Esophagus squamous epithelium (tissue), 5 donors: Measurements from ENCODE around the gene MRRF. TPM values are rescaled to one million over a fixed set of nuclear protein-coding genes. Genes with fewer than 3 reads are reported as not detected.

Source experiments
- DNase-seq: peaks from one replicate; lab custom pipeline; 2025; lab: John Stamatoyannopoulos, UW
- H3K27ac ChIP-seq, 4 donors: fragments of 200-600 bp; sonication (generic); one replicate each; pipeline ENCODE4 v1.5.1; 2016 to 2019; ENCODE audit warnings: mild to moderate bottlenecking in 1 of 4
- H3K27me3 ChIP-seq, 4 donors: fragments of 200-600 bp; sonication (generic); 1 replicate in 3 of 4; 2 replicates in 1 of 4; pipeline versions ENCODE4 v1.5.1 to v1.6.0; 2017 to 2021; ENCODE audit warnings: antibody characterized with exemption in 1 of 4
- H3K36me3 ChIP-seq, 3 donors: fragments of 200-600 bp; sonication (generic); one replicate each; pipeline ENCODE4 v1.5.1; 2016 to 2019
- H3K4me1 ChIP-seq, 3 donors: fragments of 200-600 bp; sonication (generic); one replicate each; pipeline ENCODE4 v1.5.1; 2017 to 2019
- H3K4me3 ChIP-seq, 4 donors: fragments of 200-600 bp; sonication (generic); 1 replicate in 3 of 4; 2 replicates in 1 of 4; pipeline ENCODE4 v1.5.1; 2016 to 2019; ENCODE audit warnings: mild to moderate bottlenecking in 2 of 4, moderate library complexity in 1 of 4
- H3K9me3 ChIP-seq, 3 donors: fragments of 200-600 bp; sonication (generic); one replicate each; pipeline ENCODE4 v1.5.1; 2016 to 2019
- POLR2A ChIP-seq, 4 donors: fragments of 450-650 bp; IDR thresholded peaks; one replicate each; pipeline ENCODE4 v1.6.1; 2017; ENCODE audit warnings: antibody characterized with exemption in 4 of 4, mild to moderate bottlenecking in 4 of 4, moderate library complexity in 3 of 4
- WGBS, 2 donors: methylation state at CpG; one replicate each; pipeline ENCODE4 v1.1.5; 2018; 5-methylcytosine and 5-hydroxymethylcytosine counted together
- intact Hi-C: fragments of 100-400 bp; cut with DNase I; formaldehyde crosslinking; loops from one replicate; pipeline ENCODE4 v1.15.0; 2022
- total RNA-seq, 4 donors: library from RNA; depleted of rRNA; stranded (reverse); fragments of >200 nt; gene quantifications; one replicate each; pipeline ENCODE4 v1.1.0, GENCODE V29; 2016
- TF ChIP-seq, protein P1 (sequence below), 6 experiments: fragments of 450-650 bp in 4 of 6; fragments of 200-600 bp in 2 of 6; sonication (generic) in 2 of 6; IDR thresholded peaks; one replicate each; pipeline ENCODE4 v1.5.1; 2016 to 2019; ENCODE audit warnings: antibody characterized with exemption in 6 of 6, mild to moderate bottlenecking in 4 of 6, moderate library complexity in 4 of 6
- donor health status: DM: yes; HTN: yes; CAD: no.

MRRF gene
- total RNA-seq, 4 donors from 2014 or later = 23.9 to 48.6 (median 40.4) TPM

DNA sequence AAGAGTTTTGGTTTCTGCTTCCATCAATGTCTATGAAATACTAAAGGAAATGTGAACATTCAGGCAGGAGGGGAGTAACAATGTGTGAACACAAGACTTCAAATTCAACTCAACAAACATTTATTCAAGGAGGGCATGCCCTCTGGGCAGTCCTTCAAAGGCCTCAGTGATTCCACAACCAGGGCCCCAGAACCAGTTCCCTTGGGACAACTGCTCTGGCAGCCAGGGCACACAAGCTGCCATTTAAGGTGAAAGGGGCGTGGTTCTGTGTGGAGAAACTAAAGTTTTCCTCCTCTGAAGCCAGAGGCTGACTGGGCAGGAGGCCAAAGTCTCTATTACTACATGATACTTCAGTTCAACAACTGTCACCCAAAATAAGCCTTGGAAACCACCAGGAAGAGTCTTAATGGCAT is 3.2 kb upstream of the MRRF start:
- intact Hi-C loops = no loop called here
- WGBS, 2 donors = 57% methylated on average over 1 of the region's 1 CpG; no CpG with 5 or more reads in 1 of the 2 donors
- H3K36me3 ChIP-seq = peaks cover 0 to 53% (median 7%) of the 10 kb centered on the region in 3 donors
- no peaks in the 10 kb centered on the region for H3K27me3 ChIP-seq
- no peak for TF ChIP-seq POLR2A (IDR thresholded peaks at IDR 0.05)
- H3K27ac ChIP-seq = peak overlapping the region in 3 of 4 donors; percentile 6 to 56 (median 25)
- H3K4me1 ChIP-seq = peaks cover 15 to 44% (median 22%) of the 10 kb centered on the region in 3 donors
- no peaks in the 10 kb centered on the region for H3K9me3 ChIP-seq
- no peak overlapping the region for H3K4me3 ChIP-seq
- no peak for DNase-seq

DNA sequence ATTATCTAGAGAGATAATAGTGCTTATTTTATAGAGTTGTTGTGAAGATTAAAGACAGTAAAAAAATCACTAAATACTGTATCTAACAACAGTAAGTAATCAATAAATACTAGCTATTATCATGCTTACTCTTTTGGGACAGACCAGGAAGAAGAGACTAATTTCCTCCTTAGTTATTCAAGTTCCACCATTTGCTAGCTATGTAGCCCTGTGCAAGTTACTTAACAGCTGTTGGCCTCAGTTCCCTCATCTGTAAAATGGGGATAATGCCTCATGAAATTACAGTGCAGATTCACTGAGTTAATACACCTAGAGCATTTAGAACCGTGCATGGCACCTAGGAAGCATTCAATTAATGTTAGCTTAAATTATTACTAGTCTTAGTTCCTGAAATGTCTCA is 2.6 kb upstream of the MRRF start:
- no peaks in the 10 kb centered on the region for H3K27me3 ChIP-seq
- no peaks in the 10 kb centered on the region for H3K9me3 ChIP-seq
- peaks cover 15 to 46% (median 22%) of the 10 kb centered on the region in 3 donors for H3K4me1 ChIP-seq
- DNase-seq = no peak
- H3K4me3 ChIP-seq = no peak overlapping the region
- TF ChIP-seq, protein P1, sequence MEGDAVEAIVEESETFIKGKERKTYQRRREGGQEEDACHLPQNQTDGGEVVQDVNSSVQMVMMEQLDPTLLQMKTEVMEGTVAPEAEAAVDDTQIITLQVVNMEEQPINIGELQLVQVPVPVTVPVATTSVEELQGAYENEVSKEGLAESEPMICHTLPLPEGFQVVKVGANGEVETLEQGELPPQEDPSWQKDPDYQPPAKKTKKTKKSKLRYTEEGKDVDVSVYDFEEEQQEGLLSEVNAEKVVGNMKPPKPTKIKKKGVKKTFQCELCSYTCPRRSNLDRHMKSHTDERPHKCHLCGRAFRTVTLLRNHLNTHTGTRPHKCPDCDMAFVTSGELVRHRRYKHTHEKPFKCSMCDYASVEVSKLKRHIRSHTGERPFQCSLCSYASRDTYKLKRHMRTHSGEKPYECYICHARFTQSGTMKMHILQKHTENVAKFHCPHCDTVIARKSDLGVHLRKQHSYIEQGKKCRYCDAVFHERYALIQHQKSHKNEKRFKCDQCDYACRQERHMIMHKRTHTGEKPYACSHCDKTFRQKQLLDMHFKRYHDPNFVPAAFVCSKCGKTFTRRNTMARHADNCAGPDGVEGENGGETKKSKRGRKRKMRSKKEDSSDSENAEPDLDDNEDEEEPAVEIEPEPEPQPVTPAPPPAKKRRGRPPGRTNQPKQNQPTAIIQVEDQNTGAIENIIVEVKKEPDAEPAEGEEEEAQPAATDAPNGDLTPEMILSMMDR (IDR thresholded peaks at IDR 0.05) = no peak
- TF ChIP-seq POLR2A (IDR thresholded peaks at IDR 0.05) = no peak
- intact Hi-C loops = no loop called here
- H3K36me3 ChIP-seq = peaks cover 0 to 47% (median 7%) of the 10 kb centered on the region in 3 donors
- peak overlapping the region in 3 of 4 donors; percentile 6 to 56 (median 25) for H3K27ac ChIP-seq
- 73 to 88% methylated on average over 1 of the region's 1 CpG for WGBS, 2 donors

DNA sequence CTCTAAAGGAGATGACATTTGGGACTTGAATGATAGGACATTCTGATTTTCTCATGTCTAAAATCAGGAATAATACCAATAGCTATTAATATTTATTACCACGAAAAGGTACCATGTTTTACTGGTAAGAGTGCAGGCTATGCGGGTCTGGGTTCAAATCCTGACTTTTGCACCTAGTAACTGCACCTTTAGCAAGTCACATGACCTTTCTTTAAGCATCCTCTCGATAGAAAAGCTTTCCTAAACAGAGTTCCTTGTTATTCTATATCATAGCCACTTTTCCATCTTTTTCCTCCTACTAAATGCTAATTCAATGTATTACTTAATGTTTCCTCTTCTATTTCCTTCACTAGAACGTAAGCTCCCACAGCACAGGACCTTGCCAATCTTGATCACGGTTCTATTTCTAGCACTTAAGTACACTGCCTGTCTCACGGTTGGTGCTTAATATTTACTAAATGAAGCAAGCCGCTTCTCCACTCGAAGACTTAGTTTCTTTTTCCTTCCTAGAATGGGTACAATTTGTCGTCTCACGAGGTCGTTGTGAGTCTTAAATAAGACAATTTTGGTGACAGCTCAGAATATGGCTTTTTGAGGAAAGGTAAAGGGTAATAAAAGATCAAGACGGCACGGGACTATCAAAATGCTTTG is 858 bp upstream of the MRRF start:
- H3K27me3 ChIP-seq = no peaks in the 10 kb centered on the region
- H3K9me3 ChIP-seq = no peaks in the 10 kb centered on the region
- H3K27ac ChIP-seq = peak overlapping the region; percentile 90 to 96 (median 93)
- H3K36me3 ChIP-seq = peaks cover 0 to 30% (median 7%) of the 10 kb centered on the region in 3 donors
- H3K4me3 ChIP-seq = peak overlapping the region; percentile 63 to 85 (median 72)
- intact Hi-C loops = no loop called here
- TF ChIP-seq, protein P1 (IDR thresholded peaks at IDR 0.05) = no peak
- DNase-seq = no peak
- peaks cover 15 to 56% (median 22%) of the 10 kb centered on the region in 3 donors for H3K4me1 ChIP-seq
- 12 to 13% methylated on average over 13 of the region's 13 CpGs for WGBS, 2 donors

DNA sequence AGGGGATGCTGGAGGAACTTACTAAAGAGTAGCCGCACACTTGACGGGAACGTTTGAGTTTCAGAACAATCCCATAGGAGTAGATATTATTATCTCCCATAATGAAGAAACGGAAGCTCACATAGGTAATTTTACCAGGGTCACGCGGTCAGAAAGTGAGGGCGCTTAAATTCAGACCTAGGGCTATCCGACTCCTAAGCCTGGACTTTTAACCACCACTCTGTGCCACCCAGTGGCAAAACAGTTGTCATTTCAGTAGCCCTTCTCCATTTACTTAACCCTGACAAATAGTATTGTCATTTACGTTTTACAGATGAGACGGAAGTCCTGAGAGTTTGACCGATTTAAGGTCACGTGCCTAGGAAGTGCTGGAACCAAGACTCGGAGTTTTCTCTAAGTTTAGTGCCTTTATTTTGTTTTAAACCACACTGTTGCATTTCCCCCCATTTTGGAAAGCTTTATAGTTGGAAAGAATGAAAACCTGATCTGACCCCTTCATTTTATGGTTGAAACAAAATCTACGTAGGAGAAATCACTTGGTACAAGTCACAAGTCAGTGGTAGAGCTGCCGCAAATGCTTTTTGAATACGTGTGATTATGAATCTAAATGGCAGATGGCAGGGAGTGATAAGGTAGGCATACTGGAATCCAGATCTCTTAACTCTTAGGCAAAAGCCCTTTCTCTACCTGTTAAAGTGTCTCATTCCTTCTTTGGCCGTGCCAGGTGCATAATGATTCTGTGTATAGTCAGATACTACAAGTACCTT is 650 bp downstream of the MRRF start:
- intact Hi-C loops = no loop called here
- WGBS, 2 donors = 3 to 9% methylated on average over 17 of the region's 17 CpGs
- no peaks in the 10 kb centered on the region for H3K27me3 ChIP-seq
- peaks cover 0 to 15% (median 0%) of the 10 kb centered on the region in 3 donors for H3K36me3 ChIP-seq
- H3K4me3 ChIP-seq = peak overlapping the region; percentile 63 to 85 (median 72)
- peak overlapping the region; percentile 90 to 96 (median 93) for H3K27ac ChIP-seq
- DNase-seq = no peak
- H3K4me1 ChIP-seq = peaks cover 15 to 56% (median 22%) of the 10 kb centered on the region in 3 donors
- TF ChIP-seq, protein P1 (IDR thresholded peaks at IDR 0.05) = no peak
- TF ChIP-seq POLR2A (IDR thresholded peaks at IDR 0.05) = no peak
- H3K9me3 ChIP-seq = no peaks in the 10 kb centered on the region

DNA sequence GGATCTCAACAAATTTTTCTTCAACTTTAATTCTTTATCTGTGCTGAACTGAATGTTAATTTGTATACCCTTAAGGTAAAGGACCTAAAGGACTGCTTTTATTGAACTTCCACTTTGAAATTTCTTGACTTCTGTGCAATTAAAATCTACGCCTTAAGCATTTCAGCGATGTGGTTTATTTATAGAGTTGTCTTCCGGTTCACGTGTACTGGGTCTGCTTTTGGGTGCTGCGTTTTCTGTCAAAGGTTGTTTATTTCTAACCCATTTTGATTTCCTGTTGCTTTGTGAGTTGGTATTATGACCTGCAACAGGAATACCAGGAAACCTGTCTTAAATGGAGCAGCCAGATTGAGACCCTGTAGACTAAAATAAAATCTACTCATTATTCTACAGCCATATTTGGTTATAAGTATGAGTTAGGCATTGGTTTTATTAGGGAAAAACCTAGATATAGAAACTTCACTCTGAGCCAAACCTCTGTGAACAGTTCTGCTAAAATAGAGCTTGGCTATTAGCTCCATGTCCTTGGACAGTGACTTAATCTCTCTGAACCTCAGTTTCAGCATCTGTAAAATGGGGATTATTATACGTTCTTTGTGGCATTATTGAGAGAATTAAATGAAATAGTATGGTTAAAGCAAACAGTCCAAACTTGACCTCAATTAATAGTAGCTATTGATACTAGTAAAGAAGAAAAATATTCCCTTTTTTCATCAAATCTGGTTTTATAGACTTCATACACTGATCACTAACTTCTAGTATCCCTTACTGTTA is 3.5 kb downstream of the MRRF start:
- Histone ChIP-seq H3K9me3 (no peaks in the 10 kb centered on the region), H3K4me1 (peaks cover 7 to 39% (median 14%) of the 10 kb centered on the region in 3 donors), H3K27ac (no peak overlapping the region), H3K27me3 (no peaks in the 10 kb centered on the region), H3K36me3 (peaks cover 0 to 25% (median 0%) of the 10 kb centered on the region in 3 donors), H3K4me3 (no peak overlapping the region)
- DNase-seq = no peak
- WGBS, 2 donors = 84 to 92% methylated on average over 6 of the region's 6 CpGs
- TF ChIP-seq, protein P1 (IDR thresholded peaks at IDR 0.05) = no peak
- intact Hi-C loops = no loop called here
